BE2C (cell line): ENCODE results near the gene JARID2.

Source experiments
- DNase-seq: peaks from one replicate; pipeline ENCODE4 v3.0.0-alpha.2; 2020
- H3K27me3 ChIP-seq: fragments of 250-450 bp; sonication (Bioruptor Pico); 2 replicates; pipeline ENCODE4 v1.5.1; 2020; ENCODE audit warnings: mild to moderate bottlenecking
- H3K36me3 ChIP-seq: fragments of 250-450 bp; sonication (Bioruptor Pico); 2 replicates; pipeline ENCODE4 v1.5.1; 2020; ENCODE audit warnings: mild to moderate bottlenecking
- H3K4me1 ChIP-seq: fragments of 250-450 bp; sonication (Bioruptor Pico); 2 replicates; pipeline ENCODE4 v1.5.1; 2020
- H3K4me3 ChIP-seq: 2 replicates; pipeline ENCODE4 v1.5.1; 2011; ENCODE audit warnings: low read depth, low read length
- H3K9me3 ChIP-seq: fragments of 250-450 bp; sonication (Bioruptor Pico); 2 replicates; pipeline ENCODE4 v1.5.1; 2020
- CTCF ChIP-seq: IDR thresholded peaks from 2 replicates; pipeline ENCODE4 v1.5.1; 2012; ENCODE audit warnings: mild to moderate bottlenecking, low read depth, low read length

JARID2 gene

GRCh38 chr6:15481390-15482291, 235.8 kb downstream of the JARID2 start:
- Histone ChIP-seq H3K4me3 (no peak overlapping the region), H3K9me3 (no peaks in the 10 kb centered on the region), H3K4me1 (peaks cover 20% of the 10 kb centered on the region; the same call in 1 of the 2 replicates), H3K27me3 (no peaks in the 10 kb centered on the region), H3K36me3 (no peaks in the 10 kb centered on the region)
- no peak for TF ChIP-seq CTCF
- DNase-seq: peak; percentile 36

DNA sequence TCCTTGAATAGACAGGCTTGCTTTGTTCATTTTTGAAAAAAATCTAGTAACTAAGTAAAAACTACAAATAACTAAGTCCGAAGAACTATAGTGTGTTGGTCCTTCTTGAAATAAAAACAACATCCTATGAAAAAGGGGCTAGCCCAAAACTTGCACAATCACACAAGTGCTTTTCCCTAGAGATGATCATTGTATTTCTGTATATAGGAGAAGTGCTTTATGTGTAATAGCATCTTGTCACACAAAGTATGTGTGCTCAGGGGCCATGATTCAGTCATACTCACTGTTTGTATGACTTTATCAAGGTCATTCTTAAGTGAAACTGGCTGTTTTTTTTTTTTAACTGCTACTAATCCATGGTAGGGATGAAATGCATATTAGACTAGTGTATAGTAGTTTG, 237.2 kb downstream of the JARID2 start:
- no peak for TF ChIP-seq CTCF
- Histone ChIP-seq H3K36me3 (peaks cover 2% of the 10 kb centered on the region), H3K27me3 (no peaks in the 10 kb centered on the region), H3K4me3 (no peak overlapping the region), H3K9me3 (no peaks in the 10 kb centered on the region), H3K4me1 (peaks cover 20% of the 10 kb centered on the region; the same call in 1 of the 2 replicates)
- DNase-seq: no peak

- peaks cover 9% of the 10 kb centered on the region for H3K36me3 ChIP-seq
- no peak for TF ChIP-seq CTCF
Measured at GRCh38 chr6:15484140-15484539, 238.3 kb downstream of the JARID2 start.

GRCh38 chr6:15484821-15485220, 239.0 kb downstream of the JARID2 start:
- Histone ChIP-seq H3K36me3 (peaks cover 12% of the 10 kb centered on the region), H3K4me1 (peaks cover 18% of the 10 kb centered on the region; the same call in 1 of the 2 replicates), H3K27me3 (no peaks in the 10 kb centered on the region), H3K4me3 (no peak overlapping the region), H3K9me3 (no peaks in the 10 kb centered on the region)
- DNase-seq: no peak
- TF ChIP-seq CTCF: no peak

More at GRCh38 chr6:15484140-15484539, 238.3 kb downstream of the JARID2 start:
- DNase-seq: no peak
- no peak overlapping the region for H3K4me3 ChIP-seq
- no peaks in the 10 kb centered on the region for H3K9me3 ChIP-seq
- H3K4me1 ChIP-seq: peaks cover 20% of the 10 kb centered on the region; the same call in 1 of the 2 replicates
- no peaks in the 10 kb centered on the region for H3K27me3 ChIP-seq

- Histone ChIP-seq H3K36me3 (peaks cover 12% of the 10 kb centered on the region), H3K4me3 (no peak overlapping the region), H3K9me3 (no peaks in the 10 kb centered on the region), H3K27me3 (no peaks in the 10 kb centered on the region), H3K4me1 (peaks cover 7% of the 10 kb centered on the region; the same call in 1 of the 2 replicates)
- DNase-seq: no peak
- TF ChIP-seq CTCF: no peak
Measured at GRCh38 chr6:15485936-15486335, 240.1 kb downstream of the JARID2 start.

DNA sequence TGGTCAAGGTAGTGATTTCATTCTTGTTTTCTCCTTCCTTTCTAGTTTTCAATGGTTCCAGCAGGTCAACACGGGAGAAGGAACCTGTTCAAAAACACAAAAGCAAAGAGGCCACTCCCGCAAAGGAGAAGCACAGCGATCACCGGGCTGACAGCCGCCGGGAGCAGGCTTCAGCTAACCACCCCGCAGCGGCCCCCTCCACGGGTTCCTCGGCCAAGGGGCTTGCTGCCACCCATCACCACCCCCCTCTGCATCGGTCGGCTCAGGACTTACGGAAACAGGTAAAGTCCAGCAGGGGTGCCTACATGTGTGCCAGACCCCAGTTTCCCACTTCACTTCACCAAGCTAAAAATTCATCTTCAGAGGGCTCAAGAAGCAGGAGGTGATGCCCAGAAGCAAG, 241.4 kb downstream of the JARID2 start:
- H3K4me3 ChIP-seq: no peak overlapping the region
- peaks cover 12% of the 10 kb centered on the region for H3K36me3 ChIP-seq
- TF ChIP-seq CTCF: no peak
- no peaks in the 10 kb centered on the region for H3K27me3 ChIP-seq
- H3K4me1 ChIP-seq: no peaks in the 10 kb centered on the region; the same call in 1 of the 2 replicates
- no peak for DNase-seq
- H3K9me3 ChIP-seq: no peaks in the 10 kb centered on the region
